ENCODE measurements around the gene GNG2. TPM values are rescaled to one million over a fixed set of nuclear protein-coding genes. Genes with fewer than 3 reads are reported as not detected.

GNG2 gene
- total RNA-seq, 2 donors from 2014 or later = 233 to 250 TPM

GRCh38 chr14:52014601-52015267 lies 154.3 kb downstream of the GNG2 start:
- Mint-ChIP-seq H3K4me1 (ENCODE audit: low read depth) (peaks cover 2% of the 10 kb centered on the region), H3K36me3 (ENCODE audit: insufficient read depth in 2 of 2) (peaks cover 4 to 5% of the 10 kb centered on the region in 2 donors), H3K9me3 (no peaks in the 10 kb centered on the region), H3K27ac (no peak overlapping the region), H3K27me3 (ENCODE audit: low read depth) (peaks cover 8% of the 10 kb centered on the region), H3K4me3 (no peak overlapping the region)
- ATAC-seq (replicated peaks in 1 of 2) (no peak), DNase-seq (no peak)

GRCh38 chr14:52015411-52016030 lies 155.1 kb downstream of the GNG2 start:
- Mint-ChIP-seq H3K27ac (no peak overlapping the region), H3K4me3 (no peak overlapping the region), H3K9me3 (no peaks in the 10 kb centered on the region), H3K27me3 (ENCODE audit: low read depth) (peaks cover 8% of the 10 kb centered on the region), H3K36me3 (ENCODE audit: insufficient read depth in 2 of 2) (peaks cover 2% of the 10 kb centered on the region in 2 donors), H3K4me1 (ENCODE audit: low read depth) (peaks cover 10% of the 10 kb centered on the region)
- no peak for DNase-seq
- peak; percentile 36 to 53 for ATAC-seq (replicated peaks in 1 of 2)

GRCh38 chr14:52018252-52018651 lies 157.8 kb downstream of the GNG2 start:
- Mint-ChIP-seq H3K27me3 (ENCODE audit: low read depth) (peaks cover 8% of the 10 kb centered on the region), H3K27ac (no peak overlapping the region), H3K4me1 (ENCODE audit: low read depth) (peaks cover 36% of the 10 kb centered on the region), H3K36me3 (ENCODE audit: insufficient read depth in 2 of 2) (no peaks in the 10 kb centered on the region), H3K4me3 (no peak overlapping the region), H3K9me3 (peaks cover 0 to 2% of the 10 kb centered on the region in 2 donors)
- ATAC-seq (replicated peaks in 1 of 2) (no peak), DNase-seq (no peak)

GRCh38 chr14:52018970-52019369 lies 158.6 kb downstream of the GNG2 start:
- Mint-ChIP-seq H3K27ac (no peak overlapping the region), H3K36me3 (ENCODE audit: insufficient read depth in 2 of 2) (peaks cover 0 to 2% of the 10 kb centered on the region in 2 donors), H3K4me3 (no peak overlapping the region), H3K27me3 (ENCODE audit: low read depth) (peaks cover 8% of the 10 kb centered on the region), H3K9me3 (peaks cover 0 to 2% of the 10 kb centered on the region in 2 donors), H3K4me1 (ENCODE audit: low read depth) (peaks cover 36% of the 10 kb centered on the region)
- ATAC-seq (replicated peaks in 1 of 2) = no peak
- DNase-seq = no peak

Other genes with a start within 250 kb of the GNG2 start
- gene FRMD6, start 208.7 kb upstream of the GNG2 start, total RNA-seq = 1 to 10 TPM; 6.5 to 7.7 TPM
- 100 to 1,000 TPM; 191 to 207 TPM for gene RTRAF, start 128.9 kb downstream of the GNG2 start, total RNA-seq
- gene NID2, start 208.4 kb downstream of the GNG2 start, total RNA-seq = under 1 TPM; 0.19 to 0.24 TPM